ENCODE results near the gene ABCC3.

The ABCC3 gene

DNA sequence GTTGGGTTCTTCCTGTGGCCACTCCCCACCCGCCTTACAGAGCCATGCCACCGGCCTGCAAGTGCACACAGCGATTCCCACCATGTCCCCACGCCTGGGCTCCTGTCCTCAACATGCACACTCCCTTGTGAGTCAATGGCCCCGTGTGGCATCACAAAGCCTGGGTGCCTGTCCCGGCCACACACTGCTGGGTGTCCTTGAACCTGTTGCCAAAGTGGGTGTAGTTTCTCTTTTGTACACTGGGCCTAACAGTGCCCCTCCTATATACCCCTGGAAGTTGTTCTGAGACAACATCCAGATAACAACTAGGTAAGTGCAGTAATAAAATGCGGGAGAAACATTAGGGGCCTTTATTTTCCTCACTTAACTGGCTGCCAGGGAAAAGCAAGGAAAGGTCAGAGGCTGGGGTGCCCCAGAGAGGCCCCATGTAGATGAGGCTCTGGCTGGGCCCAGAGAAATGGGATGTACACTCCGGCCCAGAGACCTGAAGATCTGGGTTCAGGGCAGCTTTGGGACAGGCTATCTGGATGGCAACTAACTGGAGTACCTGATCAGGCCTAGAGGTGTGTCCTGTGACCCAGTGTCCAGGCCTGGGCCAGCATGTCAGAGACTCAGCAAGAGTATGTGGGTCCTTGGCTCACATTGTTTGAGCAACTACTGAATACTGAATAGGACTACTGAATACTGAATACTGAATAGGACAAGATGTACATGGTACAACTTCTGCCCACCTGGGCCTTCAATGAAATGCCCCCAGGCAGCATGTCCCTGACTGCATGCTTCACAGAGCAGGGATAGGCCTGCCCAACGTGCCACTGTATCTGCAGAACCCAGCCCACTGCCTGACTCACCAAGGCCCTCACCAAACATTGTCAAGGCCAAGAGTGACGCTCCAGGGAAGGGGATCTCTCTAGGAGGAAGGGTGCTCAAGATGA is 8.3 kb downstream of the ABCC3 start:
- no peak for DNase-seq (ENCODE audit: low read depth in 2 of 2)

DNA sequence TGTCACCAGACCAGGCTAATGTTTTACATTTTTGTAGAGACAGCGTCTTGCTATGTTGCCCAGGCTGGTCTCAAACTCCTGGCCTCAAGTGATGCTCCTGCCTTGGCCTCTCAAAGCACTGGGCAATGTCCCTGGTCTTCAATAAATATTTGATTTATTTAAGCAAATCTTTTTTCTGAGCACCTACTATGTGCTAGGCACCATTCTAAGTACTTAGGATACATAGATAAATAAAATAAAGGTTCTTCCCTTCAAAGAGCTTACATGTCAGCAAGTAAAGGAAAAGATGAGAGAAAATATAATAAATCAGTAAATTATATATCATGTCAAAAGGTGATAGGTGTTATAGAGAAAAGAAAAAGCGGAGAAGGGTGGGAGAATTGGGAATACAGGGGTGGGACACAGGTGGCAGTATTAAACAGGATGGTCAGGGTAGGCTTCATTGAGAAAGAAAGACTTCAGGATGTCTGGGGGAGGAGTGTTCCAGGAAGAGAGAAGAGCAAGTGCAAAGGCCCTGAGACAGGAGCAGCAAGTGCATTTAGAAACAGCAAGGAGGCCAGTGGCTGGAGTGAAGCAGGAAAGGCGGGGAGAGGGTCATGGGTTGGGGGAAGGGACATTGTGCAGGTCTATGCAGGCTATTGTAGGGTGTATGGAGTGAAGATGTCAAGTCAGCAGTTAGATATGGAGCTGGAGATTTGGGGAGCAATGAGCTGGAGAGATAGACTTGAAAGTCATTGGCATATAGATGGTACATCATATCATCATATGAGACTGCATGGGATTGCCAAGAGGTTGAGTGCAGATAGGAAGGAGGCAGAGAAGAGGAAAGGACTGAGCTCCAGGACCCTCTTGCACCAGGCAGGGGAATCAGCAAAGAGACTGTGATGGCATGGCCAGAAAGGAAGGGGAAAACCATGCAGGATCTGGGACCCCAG is 11.3 kb downstream of the ABCC3 start:
- no peak for DNase-seq (ENCODE audit: low read depth in 2 of 2)

GRCh38 chr17:50647187-50647586 is 12.5 kb downstream of the ABCC3 start:
- DNase-seq (ENCODE audit: low read depth in 2 of 2) = no peak

DNA sequence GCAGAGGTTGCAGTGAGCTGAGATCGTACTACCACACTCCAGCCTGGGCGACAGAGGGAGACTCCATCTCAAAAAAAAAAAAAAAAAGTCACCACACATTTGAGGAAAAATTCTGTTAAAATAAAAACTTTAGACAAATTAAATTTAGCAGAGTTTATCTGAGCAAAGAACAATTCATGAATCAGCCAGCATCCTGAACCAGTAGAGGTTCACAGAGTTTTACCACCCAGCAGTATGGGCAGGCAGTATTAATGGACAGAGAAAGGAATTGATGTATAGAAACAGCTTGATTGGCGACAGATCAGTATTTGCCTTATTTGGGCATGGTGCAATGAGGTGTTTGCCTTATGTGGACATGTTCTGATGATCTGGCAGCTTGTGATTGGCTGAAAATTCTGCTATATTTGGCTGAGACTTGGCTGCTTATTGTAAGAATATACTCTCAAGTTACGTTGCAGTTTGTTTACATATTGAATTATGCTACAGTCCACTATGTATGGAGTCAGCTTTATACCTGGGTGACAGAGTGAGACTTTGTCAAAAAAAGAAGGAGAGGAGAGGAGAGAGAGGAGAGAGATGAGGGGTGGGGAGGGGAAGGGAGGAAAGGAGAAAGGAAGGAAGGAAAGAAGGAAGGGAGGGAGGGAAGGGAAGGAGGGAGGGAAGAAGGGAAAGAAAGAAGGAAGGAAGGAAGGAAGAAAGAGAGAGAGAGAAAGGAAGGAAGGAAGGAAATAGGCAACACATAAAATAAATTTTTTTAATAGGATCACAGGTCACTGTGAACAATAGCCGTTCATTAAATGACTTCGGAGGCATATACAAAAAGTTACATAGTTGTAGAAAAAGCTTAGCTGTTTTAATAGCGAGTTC is 14.6 kb downstream of the ABCC3 start:
- DNase-seq (ENCODE audit: low read depth in 2 of 2) = no peak

GRCh38 chr17:50651661-50652060 is 17.0 kb downstream of the ABCC3 start:
- DNase-seq (ENCODE audit: low read depth in 2 of 2) = no peak

DNA sequence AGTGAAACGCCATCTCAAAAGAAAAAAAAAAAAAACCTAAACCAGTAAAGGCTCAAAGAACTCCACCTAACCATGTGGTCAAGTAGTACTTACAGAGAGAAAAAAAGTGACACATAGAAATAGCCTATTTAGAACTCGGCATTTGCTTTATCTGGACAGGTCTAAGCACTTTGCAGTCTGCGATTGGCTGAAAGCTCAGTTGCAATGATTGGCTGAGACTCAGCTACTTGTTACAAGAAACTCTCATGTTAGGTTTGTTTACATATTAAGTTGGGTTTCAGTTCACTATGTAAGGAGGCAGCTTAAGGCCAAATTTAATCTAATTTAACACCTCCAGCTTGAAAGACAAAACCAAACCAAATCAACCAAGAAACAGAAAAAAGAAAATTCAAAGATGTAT is 19.1 kb downstream of the ABCC3 start:
- DNase-seq (ENCODE audit: low read depth in 2 of 2) = no peak

GRCh38 chr17:50656509-50656908 is 21.8 kb downstream of the ABCC3 start:
- DNase-seq (ENCODE audit: low read depth in 2 of 2) = no peak

DNA sequence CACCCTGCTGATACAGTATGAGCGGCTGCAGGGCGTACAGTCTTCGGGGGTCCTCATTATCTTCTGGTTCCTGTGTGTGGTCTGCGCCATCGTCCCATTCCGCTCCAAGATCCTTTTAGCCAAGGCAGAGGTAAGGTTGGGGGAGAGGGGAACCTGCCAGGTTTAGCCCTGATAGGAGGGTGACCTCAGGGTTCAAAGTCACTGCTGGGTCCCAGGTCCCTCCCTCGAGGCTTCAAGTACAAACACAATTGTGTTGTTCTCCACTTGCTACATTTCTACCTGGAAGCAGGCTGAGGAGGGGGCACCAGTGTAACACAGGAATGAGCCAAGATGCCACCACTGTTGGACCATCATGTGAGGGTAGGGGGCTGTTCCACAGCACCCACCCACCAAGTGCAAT is 22.4 kb downstream of the ABCC3 start:
- no peak for DNase-seq (ENCODE audit: low read depth in 2 of 2)

- no peak for DNase-seq (ENCODE audit: low read depth in 2 of 2)
These were observed 22.9 kb downstream of the ABCC3 start for GRCh38 chr17:50657627-50658026.

GRCh38 chr17:50658616-50659015 is 23.9 kb downstream of the ABCC3 start:
- no peak for DNase-seq (ENCODE audit: low read depth in 2 of 2)

DNA sequence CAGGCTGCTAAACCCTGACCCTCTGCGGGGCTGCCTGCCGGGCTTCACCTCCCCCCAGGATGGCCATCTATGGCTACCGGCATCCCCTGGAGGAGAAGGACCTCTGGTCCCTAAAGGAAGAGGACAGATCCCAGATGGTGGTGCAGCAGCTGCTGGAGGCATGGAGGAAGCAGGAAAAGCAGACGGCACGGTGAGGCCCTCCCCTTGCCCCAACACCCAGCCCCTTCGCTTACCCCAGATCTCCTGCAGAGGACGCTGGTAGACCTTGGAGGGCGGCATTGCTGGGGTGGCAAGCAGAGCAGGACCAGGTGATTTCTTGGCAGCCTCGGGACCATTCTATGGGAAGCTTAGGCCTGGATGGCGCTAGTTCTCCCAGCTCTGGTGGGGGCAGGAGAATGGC is 24.5 kb downstream of the ABCC3 start:
- DNase-seq (ENCODE audit: low read depth in 2 of 2) = no peak

DNA sequence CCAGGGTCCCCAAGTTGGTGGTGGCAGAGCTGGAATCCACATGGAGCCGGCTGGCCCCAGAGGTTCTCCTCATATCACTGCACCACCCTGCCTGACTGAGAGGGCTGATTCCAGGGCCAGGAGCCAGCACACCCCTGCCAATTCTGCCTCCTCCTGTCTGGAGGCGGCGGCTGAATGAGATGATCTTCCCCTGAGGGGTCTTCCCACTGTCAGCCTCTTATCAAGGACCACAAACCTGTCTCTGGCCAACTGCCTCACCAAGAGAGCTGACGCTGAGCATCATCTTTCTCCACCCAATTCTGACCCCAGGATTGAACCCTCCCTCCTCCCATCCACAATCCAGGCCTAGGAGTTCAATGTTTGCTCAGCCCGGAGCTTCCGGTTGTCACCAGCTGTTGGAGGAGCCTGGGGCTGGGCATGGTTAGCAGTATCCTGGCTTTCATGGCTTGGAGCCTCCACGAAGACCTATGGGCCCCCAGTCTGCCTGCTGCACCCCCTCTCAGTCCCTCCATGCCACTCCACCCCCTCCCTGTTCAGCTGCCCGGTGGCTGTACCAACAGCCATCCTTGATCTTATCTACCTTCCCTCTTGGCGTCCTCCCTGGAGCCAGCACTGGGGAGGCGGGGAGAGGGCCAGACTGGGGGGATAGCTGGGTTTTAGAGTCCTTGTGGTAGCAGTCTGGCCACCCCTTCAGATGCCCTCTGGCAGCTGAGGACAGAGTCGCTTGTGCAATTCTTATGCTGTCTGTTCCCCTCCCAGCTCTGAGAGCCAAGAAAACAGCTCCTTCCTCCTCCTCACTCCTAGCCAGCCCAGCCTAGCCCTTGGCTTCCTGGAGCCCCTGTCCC is 25.6 kb downstream of the ABCC3 start:
- DNase-seq (ENCODE audit: low read depth in 2 of 2) = no peak

DNA sequence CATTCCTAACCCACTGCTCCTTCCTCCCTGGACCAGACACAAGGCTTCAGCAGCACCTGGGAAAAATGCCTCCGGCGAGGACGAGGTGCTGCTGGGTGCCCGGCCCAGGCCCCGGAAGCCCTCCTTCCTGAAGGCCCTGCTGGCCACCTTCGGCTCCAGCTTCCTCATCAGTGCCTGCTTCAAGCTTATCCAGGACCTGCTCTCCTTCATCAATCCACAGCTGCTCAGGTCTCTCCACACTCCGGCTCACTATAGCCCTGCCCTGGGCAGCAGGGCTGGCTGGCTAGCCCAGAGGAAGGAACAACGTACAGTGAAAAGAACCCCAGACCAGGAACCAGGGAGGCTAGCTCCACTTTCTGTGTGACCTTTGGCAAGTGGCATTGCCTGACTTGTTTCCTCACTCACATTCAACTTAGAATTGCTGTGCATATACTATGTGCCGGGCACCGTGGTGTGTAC is 26.2 kb downstream of the ABCC3 start:
- no peak for DNase-seq (ENCODE audit: low read depth in 2 of 2)

DNA sequence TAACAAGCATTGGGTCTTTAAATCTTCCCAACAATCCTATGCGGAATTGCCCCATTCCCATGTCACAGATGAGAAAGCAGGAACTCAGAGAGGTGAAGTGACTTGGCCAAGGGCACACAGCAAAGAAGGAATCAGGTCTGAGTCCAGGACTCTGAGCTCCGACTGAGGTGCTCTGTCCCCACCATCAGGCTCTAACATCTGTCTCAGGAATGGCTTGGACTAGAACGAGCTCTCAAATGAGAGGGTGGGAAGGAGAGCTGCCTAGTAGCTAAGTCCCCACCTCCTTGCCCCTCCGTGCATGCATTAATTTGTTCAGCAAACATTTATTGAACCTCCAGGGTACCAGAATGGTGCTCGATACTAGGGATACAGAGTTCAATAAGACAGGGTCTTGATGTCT is 26.7 kb downstream of the ABCC3 start:
- DNase-seq (ENCODE audit: low read depth in 2 of 2) = no peak

DNA sequence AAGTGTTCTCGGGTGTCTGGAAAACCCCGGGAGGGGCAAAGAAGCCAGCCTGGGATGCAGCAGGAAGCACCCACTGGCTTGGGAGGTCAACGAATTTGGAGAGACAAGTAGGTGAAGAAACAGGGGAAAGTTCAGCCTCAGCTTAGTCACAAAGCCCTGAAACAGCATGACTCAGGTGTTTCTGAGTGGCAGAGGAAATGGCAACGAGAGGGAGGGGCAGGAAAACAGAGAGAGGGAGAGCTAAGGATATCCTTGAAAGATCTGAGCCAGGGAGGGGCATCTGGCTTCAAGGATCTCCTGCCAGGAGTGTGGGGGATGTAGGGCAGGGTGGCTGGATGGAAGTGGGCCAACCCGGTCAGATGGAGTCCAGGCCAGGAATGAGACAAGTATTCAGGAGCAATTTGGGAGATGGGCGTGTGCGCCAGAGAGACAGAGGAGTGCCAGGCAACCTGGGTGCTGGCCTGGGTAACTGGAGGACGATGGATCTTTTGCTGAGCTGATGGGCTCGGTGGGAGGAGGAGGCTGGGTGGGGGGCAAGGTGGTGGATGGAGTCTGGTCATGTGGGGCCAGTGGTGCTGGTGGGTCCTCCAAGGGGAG is 27.2 kb downstream of the ABCC3 start:
- DNase-seq (ENCODE audit: low read depth in 2 of 2) = no peak

DNA sequence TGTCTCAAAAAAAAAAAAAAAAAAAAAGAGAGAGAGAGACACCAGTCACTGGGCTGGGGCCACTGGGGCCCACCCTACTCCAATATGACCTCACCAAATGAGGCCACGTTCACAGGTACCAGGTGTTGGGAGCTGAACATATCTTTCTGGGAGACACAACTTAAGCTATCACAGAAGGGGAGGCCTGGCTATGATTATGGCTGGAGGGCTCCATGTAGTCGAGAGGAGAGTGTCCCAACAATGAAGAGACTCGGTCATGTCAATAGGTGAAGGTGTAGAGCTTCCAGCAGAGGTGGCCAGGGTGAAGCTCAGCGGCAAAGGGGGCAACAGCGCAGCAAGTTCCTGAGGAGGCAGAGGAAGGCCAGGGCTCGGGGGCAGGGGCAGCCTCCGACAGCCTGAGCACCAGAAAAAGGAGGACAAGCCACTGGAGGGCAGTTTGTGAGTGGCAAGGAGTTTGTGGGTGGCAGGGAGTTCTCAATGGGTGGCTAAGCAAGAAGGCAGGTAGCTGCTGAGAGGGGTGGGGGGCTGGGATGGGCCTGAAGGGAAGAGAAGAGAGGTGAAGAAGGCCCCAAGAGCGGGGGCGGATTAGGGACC is 28.0 kb downstream of the ABCC3 start:
- no peak for DNase-seq (ENCODE audit: low read depth in 2 of 2)

DNA sequence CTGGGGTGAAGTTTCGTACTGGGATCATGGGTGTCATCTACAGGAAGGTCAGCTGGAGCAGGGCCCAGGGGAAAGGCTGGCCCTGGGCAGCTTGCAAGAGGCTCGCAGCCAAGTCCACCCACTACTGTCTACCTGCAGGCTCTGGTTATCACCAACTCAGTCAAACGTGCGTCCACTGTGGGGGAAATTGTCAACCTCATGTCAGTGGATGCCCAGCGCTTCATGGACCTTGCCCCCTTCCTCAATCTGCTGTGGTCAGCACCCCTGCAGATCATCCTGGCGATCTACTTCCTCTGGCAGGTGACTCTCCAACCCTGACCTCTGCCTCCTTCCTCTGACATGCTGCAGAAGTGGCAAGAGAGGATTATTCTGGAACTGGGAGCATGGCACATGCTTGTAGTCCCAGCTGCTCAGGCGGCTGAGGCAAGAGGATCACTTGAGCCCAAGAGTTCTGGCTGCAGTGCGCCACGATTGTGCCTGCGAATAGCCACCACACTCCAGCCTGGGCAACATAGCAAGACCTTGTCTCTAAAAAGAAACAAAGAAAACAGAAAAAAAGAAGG is 29.2 kb downstream of the ABCC3 start:
- no peak for DNase-seq (ENCODE audit: low read depth in 2 of 2)

- no peak for DNase-seq (ENCODE audit: low read depth in 2 of 2)
These were observed 30.2 kb downstream of the ABCC3 start for GRCh38 chr17:50664788-50665458.

- no peak for DNase-seq (ENCODE audit: low read depth in 2 of 2)
These were observed 31.2 kb downstream of the ABCC3 start for GRCh38 chr17:50665838-50666237.

Measured in stimulated activated CD8-positive, alpha-beta memory T cell treated with anti-CD3 and anti-CD28 coated beads, Interleukin-2, amount 100 ng/mL, for 1 hour (primary cell).